NCI-H82 treated with DMSO at 0.1 percent for 48 hours (cell line): ENCODE results near the gene EPS15.
"Not testable (repeated sequence)": the region's sequence is repeated elsewhere in the genome, so short reads cannot be mapped to it uniquely, and the experiment has no call there.

Source experiments
- DNase-seq: peaks from one replicate; lab custom pipeline; 2025; ENCODE audit not compliant: unreplicated experiment; lab: John Stamatoyannopoulos, UW

Gene EPS15

DNA sequence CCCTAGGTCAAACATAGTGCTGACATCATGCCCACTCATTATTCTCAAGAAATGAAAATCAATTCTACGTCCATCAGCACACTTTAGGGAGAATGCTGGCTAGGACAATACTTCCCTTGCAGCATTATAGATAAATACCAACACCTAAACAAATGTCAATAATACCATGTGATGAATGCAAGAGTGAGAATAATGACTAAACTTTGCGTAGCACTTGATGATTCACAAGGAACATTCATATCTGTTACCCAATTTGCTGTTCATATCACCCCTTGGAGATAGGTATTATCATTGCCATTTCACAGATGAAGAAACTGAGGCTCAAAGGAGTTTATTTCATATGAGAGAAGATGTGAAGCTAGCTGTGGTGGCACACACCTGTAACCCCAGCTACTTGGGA, 24.8 kb upstream of the EPS15 start:
- DNase-seq: no peak

DNA sequence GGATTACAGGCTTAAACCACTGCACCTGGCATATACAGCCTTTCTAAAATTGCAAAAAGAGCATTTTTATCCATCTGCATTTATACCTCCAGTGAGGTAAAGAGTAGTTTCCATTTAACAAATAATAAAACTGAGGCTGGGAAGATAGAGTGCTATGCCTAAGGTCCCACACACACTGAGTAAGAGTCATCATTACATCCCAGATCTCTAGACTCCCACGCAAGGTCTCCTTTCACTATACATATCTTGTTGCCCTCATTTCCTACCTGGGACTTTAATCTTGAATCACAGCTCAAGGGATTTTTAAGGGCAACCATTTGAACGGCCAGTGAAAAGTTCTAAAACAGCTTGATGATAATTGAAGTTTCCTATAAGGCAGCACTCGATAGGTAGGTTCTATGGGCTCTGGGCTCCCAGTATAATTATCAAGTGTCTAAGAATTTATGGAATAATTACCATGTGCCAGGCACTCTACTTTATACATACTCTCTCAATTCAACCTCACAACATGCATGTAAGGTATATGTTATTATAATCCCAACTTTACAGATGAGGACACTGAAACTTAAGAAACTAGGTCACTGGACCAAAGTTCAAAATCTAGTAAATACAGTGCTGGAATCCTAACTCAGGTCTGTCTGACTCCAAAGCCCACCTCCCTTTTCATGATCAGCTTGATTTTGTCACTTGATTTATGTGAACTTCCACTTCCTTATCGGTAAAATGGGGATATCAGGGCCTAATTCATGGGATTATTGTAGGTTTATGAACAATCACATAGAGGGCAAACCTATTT, 23.3 kb upstream of the EPS15 start:
- no peak for DNase-seq

DNA sequence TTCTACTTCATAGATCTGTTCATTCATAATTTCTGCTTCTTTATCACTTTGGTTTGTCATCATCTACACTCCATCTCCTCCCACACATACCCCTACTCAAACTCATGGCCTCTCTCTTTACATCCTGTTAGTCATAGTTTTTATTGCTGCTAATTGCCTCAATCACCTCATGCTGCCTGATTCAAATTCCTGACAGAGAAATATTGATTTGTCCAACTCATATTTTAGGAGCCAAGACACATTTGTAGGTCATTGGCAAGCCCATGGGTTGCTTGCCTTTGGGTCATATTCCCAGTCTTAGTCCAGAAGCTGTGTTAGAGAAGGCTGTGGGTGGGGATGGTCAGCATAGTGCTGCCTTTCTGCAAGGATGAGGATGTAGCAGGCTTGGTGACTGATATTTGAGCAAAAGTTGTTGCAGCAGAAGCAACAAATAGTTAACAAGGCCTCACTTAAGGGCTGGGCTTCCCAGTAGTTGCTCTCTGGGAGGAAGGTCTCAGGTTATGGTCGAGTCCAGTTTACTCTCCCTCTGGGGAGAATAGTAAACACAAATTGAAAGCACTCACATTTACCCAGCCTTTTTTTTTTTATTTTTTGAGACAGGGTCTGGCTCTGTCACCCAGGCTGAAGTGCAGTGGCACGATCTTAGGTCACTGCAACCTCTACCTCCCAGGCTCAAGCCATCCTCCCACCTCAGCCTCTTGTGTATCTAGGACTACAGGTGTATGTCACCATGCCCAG, 22.4 kb upstream of the EPS15 start:
- DNase-seq: no peak

DNA sequence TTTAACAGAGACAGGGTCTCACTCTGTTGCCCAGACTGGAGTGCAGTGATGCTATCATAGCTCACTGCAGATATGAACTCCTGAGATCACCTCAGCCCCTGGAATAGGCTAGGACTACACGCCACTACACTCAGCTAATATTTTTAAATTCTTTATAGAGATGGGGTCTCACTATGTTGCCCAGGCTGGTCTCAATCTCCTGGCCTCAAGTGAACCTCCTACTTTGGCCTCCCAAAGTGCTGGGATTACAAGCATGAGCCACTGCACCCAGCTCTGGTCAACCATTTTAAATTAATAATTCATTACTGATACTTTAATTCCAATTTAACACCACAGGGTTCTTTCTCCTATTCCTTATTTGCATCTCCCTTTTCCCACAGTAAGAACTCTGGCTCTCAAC, 18.5 kb upstream of the EPS15 start:
- DNase-seq: no peak

DNA sequence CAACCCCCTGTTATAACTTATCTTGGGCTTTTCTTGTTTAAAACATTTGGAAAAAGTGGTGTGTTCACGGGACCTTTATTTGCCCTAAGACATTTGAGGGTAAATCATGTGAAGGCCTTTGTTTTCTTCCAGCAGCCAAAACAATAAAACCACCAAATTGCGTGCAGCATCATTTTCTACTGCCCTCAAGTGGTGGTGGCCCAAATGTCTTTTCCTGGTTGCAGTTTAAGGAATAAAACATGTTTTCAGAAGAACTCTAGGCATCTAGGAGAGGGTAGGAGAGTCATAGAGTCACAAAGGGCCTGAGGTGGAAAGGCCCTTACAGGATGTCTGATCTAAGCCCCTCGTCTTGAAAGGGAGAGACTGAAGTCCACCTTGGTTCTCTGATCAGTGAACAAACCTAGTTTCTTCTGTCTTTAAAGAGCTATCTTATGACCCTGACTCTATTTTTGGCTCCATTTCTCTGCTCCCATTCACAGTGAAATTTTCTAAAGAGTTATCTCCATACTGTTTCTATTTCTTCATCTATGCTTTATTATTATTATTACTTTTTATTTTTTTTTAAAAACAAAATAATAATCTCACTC, 16.0 kb upstream of the EPS15 start:
- DNase-seq: no peak

- no peak for DNase-seq
Measured at GRCh38 chr1:51534447-51534846, 15.4 kb upstream of the EPS15 start.

GRCh38 chr1:51532853-51533252, 13.8 kb upstream of the EPS15 start:
- DNase-seq: no peak

DNA sequence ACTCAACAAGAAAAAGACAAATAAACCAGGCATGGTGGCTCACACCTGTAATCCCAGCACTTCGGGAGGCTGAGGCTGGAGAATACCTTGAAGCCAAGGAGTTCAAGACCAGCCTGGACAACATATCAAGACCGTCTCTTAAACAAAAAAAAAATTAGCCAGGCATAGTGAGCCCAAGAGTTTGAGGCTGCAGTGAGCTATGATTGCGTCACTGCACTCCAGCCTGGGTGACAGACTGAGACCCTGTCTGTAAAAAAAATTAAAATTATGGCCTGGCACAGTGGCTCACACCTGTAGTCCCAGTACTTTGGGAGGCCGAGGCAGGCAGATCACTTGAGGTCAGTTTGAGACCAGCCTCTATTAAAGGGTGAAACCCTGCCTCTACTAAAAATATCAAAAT, 11.4 kb upstream of the EPS15 start:
- not testable (repeated sequence) for DNase-seq

DNA sequence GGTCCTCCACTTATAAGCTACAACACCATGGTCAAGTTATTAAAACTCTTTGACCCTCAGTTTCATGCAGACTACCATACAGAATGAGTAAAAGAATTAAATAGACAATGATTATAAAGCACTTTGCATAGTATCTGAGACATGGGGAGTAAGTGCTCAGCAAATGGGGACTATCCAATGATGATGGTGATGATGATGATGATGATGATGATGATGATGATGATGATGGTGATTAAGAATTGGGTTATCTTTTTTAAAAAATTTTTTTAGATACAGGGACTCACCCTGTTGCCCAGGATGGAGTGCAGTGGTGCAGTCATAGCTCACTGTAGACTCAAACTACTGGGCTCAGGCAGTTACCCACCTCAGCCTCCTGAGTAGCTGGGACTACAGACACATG, 8.1 kb upstream of the EPS15 start:
- no peak for DNase-seq

- no peak for DNase-seq
Measured at GRCh38 chr1:51526248-51526647, 7.2 kb upstream of the EPS15 start.

DNA sequence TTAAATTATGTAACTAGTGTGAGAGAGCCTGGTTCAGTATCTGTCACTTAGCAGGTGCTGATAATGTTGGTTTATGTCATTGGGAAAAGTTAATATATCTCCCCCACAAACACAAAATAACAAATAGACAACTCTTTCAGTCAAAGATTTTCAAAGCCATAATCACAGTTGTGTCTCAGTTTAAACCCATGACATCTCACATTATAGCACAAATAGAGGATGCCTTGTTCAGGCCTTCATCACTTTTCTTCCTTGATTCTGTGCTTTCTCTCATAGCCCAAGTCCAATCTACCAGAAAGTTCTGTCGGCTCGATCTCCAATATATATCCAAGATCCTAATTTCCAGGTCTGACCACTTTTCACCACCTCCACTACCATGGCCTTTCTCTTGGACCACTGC, 6.2 kb upstream of the EPS15 start:
- DNase-seq: no peak

DNA sequence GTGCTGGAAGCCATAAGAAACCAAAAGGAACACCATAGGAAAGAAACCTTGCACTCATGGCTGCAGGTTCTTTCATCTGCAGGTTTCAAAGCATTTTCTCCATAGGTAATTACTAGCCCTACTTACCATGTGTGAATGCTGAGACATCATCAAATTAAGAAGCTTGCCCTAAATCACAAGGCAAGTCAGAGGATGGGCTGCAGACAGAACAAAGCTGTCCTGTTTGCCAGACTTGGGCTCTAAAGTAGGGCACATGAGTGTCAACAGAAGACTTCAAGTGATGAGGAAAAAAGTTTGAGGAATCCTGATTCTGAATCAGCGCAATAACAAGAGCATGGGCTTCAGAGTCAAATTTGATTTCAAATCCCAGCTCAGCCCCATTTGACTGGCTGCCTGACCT, 5.8 kb upstream of the EPS15 start:
- DNase-seq: no peak

DNA sequence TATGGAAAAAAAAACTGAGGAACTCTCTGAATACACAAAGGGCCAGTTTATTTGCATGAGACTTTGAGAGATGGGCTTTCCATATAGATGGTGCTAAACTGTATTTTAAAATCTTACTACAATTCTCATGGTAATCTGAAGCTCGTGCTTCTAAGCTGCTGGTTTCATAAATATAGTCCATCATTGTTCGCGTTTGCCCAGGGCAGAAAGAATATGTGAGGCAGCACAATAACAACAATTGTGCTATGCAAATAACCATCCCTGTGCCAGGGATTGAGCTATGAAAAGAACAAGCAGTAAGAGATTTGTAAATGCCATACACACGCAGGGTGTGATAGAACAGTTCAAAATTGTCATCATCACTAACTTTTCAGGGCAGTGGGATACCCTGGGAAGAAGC, 4.9 kb upstream of the EPS15 start:
- DNase-seq: no peak

- DNase-seq: no peak
Measured at GRCh38 chr1:51520700-51521248, 1.7 kb upstream of the EPS15 start.

GRCh38 chr1:51519865-51520699, 1.0 kb upstream of the EPS15 start:
- DNase-seq: no peak

GRCh38 chr1:51518586-51519047, 449 bp downstream of the EPS15 start:
- no peak for DNase-seq

DNA sequence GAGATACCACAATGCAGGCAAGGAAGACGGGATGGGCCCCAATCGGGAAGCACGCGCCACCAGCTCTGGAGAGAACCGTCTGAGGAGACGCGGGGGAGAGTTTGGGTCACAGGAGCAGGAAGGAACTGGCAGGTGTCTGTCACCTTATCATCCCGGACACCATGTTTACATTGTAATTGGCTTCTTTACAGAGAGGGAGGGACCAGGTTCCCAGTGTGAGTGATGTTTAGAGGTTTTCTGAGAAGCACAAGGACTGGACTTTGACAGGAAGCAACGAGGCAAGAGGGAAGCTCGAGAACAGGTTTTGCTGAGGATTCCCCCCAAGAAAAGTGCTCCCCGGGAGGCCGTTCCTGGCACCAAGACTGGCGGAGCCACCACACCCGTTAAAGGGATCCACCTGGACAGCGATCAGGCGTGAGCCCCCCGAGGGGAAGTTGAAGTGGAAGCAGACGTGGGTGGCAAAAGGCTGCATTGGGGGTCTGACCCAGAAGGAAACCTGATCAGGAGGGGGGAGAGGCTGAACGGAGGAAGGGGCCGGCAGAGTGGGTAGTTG, 957 bp downstream of the EPS15 start:
- no peak for DNase-seq

- no peak for DNase-seq
Measured at GRCh38 chr1:51517361-51518032, 1.6 kb downstream of the EPS15 start.

- no peak for DNase-seq
Measured at GRCh38 chr1:51516649-51517158, 2.4 kb downstream of the EPS15 start.
